NCI-H146 treated with DMSO at 0.1 percent for 48 hours (cell line): Measurements from ENCODE around the gene TPO.
"Not testable (repeated sequence)": the region's sequence is repeated elsewhere in the genome, so short reads cannot be mapped to it uniquely, and the experiment has no call there.

Experiments
- DNase-seq: peaks from one replicate; lab custom pipeline; 2025; ENCODE audit not compliant: unreplicated experiment; lab: John Stamatoyannopoulos, UW

The TPO gene

DNA sequence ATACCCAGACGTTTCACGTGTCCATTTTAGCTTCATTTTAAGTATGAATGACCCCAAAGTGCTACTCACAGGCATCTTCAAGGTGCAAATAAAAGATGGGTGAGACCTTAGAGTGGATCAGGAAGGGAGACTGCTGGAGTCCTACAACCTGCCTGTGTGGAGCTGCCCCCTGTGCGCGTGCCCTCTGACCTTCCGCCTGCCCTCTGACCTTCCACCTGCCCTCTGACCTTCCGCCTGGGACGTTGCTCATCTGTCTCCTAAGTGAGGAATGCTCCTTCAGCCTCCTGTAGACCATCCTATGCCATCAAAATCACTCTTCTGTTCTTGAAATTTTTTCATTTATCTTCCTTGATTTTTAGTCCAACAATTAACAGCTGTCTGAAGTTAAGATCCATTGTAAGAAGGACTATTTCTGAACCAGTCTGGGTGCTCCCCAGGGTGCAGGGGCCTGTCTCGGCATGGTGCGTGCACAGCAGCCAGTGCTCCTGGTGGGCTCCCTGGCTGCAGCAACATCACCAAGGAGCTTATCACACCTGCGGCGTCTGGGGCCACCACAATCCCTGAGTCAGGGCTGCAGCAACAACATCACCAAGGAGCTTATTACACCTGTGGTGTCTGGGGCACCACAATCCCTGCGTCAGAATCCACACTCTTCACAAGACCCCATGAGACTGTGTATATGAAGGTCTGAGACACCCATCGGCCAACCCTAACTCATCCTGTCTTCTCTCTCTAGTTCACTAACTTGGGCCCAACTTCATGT is 86.0 kb downstream of the TPO start:
- DNase-seq: no peak

DNA sequence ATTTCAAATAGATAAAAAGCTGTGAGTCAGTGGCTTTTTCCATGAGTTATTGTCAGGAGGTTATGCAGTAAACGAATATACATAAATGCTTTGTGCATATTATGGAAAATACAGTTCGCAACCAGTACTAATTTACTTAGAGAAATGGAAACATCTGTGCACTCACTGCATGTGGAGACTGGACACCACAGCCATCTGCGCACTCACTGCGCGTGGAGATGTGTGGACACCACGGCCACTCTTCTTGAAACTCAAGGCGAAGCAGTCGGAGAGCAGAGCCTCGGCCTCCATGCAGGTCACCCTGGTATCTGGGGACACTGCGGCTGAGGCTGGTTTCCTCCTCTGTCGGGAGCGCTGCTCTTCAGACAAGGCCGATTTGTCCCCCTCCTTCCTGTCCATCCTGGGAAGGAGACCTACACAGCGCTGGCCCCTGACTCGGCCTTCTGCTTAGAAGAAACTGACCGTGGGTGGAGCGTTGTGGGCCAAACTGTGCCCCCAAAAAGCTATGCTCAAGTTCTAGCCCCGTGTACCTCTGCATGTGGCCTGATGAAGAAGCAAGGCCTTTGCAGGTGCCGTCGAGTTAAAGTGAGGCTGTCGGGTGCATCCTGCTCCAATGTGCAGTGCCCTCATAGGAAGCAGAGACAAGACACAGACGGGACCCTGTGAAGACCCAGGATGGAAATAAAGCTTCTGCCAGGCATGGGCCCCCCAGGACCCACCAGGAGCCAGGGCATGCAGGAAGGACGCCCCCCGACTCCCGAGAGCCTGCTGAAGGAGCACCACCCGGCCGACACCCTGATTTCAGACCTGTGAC is 88.0 kb downstream of the TPO start:
- no peak for DNase-seq

DNA sequence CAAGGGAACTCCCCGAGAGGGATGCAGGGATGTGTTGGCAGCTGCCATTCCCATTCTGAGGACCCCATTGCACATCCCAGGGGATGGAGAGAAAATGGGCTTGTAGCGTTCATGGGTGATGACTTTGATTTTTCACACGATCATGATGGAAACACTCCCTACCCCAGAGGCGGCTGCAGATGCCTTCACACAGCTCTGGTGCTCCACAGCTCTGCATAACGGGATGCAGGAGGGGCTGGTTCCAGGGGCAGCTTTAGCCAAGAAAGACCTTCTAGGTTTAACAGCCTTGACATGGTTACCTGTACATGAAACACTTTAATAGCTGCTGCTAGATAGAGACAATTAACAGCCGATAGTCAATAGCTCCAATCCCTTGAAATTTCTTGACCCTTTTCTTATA is 88.7 kb downstream of the TPO start:
- DNase-seq: no peak

DNA sequence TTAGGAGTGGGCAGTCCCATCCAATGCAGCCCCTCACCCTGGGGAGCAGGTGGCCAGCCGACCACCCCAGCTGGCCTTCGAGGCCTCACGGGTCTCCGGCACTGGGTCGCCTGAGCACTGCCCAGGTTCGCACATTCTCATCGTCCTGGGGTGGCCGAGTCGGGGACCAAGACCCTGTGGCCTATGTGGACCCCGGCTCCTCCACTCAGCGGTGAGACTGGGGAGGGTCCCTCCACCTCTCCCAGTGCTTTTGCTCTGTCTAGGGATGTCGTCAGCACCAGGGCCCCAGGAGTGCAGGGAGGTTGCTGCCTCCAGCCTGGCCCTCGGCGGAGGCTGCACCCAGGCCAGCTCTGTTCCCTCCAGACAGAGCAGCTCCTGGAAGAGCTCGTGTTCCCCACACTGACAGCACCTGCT is 89.6 kb downstream of the TPO start:
- DNase-seq: no peak

DNA sequence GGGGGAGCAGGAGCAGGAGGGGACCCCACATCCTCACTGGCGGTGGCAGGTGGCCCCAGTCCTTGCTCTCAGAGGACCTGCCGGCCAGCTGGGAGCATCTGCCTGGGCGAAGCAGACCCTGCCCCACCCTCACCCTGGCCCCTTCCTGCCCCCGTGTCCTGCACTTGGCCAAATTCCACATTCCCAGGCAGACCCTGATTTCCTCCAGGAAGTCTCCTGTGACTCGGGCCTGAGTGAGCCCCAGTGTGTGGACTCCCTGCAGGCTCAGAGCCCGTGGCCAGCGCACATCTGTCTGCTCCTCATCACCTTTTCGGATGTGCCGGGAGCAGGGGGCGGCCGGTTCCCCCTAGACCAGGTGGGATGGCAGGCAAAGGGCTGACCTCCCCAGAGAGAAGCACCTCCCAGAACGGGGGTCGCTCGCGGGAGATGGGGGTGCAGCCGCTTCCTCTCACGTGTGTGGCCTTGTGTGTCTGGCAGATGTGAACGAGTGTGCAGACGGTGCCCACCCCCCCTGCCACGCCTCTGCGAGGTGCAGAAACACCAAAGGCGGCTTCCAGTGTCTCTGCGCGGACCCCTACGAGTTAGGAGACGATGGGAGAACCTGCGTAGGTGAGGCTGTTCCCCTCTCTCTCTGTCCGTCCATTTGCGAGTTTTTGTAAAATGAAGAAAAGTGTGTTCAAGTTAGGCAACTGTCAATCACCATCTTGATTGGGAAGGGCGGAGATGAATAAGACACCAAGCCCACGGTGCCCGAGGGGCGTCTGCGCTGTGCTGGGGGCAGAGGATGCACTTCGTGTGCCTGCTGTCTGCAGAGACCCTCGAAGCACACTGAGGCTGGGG is 90.4 kb downstream of the TPO start:
- no peak for DNase-seq

DNA sequence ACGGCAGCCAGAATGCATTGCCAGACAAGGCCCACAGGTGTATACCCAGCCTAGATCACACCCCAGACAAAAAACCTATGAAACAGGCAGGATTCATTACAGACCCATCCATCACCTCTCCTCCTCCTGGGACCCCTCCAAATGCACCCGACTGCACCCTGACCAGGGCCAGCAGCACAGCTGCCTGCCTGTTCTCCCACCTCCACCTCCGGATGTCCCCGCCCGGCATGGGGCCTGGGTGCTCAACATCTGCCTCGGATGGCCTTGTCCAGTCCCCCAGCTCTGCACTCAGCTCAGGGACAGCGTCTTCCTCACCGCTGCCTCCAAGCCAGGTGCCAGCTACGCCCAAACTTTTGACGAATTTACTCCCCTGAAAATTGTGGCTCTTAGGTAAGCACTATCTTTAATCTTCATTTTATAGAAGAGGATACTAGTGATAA is 91.1 kb downstream of the TPO start:
- no peak for DNase-seq

DNA sequence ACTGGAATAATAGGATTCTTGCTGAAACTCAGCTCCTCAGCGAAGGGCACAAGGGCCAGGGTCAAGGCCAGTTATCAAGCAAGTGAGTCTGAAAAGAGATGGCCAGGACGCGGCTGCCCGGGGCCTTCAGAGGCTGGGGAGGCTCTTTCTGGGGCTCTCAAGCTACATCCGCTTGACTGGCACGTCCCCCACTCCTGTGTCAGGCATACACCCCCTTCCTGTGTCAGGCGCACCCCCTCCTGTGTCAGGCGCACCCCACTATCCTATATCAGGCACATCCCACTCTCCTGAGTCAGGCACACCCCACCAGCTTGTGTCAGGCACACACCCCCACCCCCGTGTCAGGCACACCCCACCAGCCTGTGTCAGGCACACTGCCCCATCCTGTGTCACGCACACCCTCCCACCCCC is 91.8 kb downstream of the TPO start:
- DNase-seq: no peak

DNA sequence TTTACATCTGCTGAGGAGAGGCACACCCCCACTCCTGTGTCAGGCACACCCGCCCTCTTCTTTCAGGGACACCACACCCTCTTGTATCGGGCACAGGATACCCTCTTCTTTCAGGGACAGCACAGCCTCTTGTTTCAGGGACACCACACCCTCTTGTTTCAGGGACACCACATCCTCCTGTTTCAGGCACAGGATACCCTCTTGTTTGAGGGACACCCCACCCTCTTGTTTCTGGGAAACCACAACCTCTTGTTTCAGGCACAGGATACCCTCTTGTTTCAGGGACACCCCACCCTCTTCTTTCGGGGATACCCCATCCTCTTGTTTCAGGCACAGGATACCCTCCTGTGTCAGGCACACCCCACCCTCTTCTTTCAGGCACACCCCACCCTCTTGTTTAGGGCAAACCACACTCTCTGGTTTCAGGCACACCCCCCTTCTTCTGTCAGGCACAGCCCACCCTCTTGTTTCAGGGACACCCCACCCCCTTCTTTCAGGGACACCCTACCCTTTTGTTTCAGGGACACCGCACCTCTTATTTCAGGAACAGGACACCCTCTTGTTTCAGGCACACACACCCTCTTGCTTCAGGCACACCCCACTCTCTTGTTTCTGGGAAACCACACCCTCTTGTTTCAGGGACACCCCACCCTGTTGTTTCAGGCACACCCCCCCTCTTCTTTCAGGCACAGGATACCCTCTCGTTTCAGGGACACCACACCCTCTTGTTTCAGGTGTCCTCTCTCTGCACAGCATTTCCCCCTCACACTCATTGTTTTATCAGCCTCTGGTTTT is 96.2 kb downstream of the TPO start:
- no peak for DNase-seq

DNA sequence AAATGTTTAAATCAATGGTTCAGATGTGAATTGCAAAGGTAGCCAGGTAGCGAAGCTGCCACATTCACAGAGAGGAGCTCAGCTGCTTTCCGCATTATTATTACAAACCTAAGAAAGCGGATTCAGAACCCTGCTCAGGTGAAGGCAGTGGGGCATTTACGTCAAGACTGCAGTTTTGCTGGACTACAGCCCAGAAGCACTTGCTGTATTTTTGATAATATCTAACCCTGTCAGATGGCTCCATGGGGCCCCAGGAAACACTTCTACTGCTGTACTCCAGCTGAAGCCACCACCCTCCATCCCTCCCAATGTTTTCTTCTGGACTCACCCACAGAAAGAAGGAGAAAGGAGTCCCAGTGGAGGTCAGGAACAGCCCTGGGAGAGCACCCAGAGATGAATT is 96.9 kb downstream of the TPO start:
- DNase-seq: no peak

DNA sequence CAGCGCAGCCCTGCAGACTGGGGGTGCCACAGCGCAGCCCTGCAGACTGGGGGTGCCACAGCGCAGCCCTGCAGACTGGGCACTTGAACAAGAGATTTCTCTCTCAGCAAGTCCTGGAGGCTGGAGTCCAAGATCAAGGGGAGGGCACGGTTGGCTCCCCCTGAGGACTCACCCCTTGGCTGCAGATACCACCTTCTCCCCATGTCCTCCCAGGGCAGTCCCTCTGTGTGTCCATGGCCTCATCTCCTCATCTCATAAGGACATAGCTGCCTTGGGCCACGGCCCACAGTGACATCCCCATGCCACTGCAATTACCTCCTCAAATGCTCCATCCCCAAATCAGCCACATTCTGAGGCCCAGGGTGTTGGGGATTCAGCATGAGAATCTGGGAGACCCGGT is 98.2 kb downstream of the TPO start:
- no peak for DNase-seq

DNA sequence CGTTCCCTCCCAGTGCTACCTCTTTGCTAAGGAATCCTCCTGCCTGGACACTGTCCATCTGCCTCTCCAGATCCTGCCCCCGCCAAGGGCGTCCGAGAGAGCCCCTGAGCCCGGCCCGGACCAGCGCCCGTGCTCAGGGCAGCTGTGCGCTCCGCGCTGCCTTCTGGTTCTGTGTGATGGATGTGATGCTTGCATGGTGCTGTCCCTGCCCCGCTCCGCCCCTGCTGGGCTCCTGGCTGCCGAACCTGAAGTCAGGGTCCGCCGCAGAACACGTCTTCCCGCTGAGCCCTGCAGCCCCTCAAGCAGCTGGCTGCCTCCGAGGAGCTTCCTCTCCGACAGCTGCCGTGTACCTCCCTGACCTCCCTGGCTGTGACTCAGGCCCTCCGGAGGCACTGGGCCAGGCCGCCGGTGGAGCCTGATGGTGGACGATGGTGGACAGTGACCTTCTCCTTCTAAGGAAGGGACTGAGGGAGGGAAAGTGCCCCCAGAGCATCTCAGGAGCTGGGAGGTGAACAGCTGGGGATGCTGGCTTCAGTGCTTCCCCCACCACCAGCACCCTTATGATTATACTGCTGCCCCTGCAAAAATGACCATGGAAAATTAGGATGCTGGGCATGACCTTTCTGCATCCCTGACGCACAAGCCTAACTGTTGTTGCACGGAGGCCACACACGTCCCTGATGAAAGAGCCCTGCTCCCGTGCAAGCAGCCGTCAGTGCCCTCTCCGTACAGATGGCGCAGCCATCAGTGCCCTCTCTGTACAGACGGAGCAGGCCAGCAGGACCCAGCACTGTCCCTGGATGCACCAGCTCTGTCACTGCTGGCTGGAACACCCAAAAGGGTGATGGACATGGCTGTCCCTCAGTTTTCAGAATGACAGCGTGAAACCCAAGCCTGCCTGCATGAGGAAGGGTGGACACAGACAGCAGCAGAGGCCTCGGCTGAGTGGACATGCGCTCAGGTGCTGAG is 99.3 kb downstream of the TPO start:
- no peak for DNase-seq

DNA sequence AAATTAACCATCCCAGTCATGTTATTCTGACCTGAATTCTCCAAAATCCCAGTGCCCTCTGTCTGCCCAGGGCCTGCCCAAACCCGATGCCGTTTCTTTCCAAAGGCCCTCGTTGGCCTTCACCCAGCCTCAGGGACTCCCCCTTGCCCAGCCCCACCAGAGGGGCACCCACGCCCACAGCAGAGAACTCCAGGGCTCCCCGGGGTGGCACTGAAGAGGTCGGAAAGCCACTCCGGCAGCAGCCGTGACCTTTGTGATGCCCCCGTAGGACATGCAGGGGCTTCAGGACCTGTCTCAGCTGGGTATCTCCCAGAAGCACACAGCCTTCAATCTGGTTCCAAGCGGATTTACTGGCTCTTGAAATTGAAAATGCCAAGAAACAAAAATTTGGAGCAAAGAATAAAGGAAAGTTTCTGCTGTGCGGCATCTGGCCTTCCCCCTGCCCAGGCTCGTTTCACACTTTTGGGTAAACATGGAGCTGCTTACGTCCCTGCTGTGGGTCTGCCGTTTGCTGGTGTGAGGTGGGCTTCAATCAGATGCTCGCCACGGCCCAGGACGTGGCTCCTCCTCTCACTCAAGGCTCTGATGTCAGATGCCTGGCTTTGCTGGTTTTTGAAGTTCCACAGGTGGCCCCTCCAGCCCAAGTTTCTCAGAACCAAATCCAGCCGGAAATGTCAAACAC is 101.3 kb downstream of the TPO start:
- DNase-seq: no peak

DNA sequence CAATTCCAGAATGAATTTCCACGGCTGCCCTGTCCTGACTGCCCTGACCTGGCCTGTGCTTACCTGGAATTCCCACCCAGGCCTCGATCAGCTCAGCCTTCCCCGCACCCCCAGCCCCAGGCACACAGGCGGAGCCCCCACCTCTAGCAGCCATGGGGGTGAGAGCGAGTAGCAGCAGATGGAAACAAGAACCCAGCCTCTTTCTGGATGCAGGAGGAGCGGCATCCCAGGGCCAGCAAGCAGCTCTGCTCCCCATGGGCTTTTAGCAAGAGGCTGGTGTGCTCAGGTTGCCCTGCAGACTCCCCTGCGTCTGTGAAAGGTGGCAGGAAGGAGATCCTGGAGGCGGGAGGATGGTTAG is 101.8 kb downstream of the TPO start:
- no peak for DNase-seq

DNA sequence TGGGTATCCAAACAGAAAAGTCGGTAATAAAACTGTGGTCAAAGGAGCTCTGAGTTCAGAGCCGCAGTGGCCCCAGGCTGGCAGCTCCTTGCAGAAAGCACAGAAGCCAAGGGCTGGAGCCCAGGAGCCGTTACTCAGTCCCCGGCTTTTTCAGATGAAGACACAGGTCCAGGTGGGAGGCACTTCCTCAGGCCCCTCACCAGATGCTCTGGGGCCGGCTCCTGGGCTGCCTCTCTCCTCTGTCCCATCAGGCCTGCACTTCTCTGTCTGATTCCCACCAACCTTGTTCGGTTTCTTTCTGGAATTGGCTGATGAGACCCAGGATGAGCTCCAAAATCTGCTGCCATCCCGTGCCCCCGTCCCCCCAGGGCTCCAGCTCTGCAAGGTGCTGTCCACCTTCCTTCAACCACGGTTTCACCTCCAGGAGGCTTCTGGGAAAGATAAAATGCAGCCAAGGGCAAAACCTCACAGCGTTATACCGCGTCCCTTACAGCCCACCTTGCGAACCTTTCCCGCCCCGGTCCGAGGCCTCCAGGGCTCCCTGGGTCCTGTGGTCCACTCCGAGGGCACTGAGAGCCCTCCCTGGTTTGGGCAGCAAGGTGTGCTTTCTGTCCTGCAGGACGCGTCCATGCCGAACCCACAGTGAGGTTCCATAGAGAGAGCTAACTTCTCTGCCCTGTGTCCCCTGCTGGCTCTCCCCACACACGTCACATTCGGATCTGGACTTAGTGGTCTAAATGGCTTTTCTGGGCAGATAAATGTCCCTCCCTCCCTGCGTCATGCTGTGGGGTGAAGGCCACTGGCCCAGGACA is 102.9 kb downstream of the TPO start:
- no peak for DNase-seq

DNA sequence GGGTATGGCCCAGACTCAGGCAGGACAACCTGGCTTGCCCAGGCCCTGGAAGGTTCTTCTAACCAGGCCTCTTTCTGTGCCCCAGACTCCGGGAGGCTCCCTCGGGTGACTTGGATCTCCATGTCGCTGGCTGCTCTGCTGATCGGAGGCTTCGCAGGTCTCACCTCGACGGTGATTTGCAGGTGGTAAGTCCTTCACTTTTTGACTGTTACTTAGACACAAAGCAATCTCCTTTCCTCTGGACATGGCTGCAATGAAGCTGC is 103.5 kb downstream of the TPO start:
- no peak for DNase-seq

DNA sequence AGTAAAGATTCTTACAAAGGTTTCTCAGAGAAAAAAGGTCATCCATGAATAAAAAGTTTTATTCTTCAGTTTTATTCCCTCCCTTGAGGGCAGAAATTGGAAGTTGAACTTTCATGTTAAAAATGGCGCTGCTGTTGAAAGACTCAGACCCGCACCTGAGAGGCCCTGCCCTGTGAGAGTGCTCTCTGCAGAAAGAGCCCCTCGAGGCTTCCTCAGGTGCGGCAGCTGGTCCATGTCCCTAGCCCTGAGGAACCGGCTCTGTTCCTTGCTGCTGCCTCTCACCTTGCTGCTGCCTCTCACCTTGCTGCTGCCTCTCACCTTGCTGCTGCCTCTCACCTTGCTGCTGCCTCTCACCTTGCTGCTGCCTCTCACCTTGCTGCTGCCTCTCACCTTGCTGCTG is 104.0 kb downstream of the TPO start:
- DNase-seq: not testable (repeated sequence)

DNA sequence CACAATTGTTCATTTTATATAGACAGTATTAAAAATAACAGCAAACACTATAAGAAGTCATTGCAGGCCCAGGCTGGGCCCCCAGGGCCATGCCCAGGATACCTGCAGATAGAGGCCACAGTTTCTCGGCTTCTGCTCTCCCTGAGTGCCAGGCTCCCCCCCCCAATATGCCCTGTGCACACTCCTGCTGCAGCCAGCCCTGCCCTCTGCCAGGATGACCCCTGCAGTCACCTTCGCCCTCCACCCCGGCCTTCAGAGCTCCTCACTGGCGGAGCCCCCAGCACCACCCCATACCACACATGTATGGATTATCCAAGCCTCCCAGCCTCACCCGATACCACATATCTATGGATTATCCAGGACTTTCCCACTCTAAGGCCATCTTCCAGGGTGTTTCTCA is 104.5 kb downstream of the TPO start:
- DNase-seq: no peak

DNA sequence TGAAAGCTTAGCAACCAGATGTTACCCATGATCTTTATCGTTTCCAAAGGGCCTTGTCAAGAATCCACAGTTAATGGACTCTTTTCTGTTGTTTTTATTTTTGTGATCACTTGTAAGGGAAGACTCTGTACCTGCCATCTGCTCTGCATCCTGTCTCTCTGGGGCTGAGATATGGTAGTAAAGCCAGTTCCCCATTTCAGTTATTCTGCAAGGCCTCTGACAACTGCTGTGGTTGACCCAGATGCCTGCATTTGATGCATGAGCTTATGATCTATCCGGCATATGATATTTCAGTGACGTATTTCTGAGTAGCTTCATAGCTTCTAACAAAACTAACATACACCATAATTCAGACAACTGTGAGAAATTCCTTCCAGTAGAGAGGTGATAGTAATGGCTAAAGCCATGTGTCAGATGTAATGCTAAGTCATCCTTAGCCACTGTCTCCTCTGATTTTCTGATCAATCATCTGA is 105.1 kb downstream of the TPO start:
- DNase-seq: no peak
